WTC11 (cell line): ENCODE measurements around the gene ATXN10. TPM values are rescaled to one million over a fixed set of nuclear protein-coding genes. Genes with fewer than 3 reads are reported as not detected.

Experiments
- ATAC-seq: fragments of 200-7000 bp; cut with Tn5 transposase; 2 replicates; pipeline ENCODE4 v1.10.0; 2021; ENCODE audit warnings: mild to moderate bottlenecking, moderate library complexity
- CTCF ChIA-PET: fragments of 300-600 bp; sonication (Branson Sonifier 250); formaldehyde crosslinking; loops from one replicate; lab custom pipeline; 2021; ENCODE audit warnings: antibody characterized with exemption; lab: Charles Lee
- POLR2A ChIA-PET: fragments of 350-600 bp; sonication (Branson Sonifier 250); formaldehyde crosslinking; loops from one replicate; lab custom pipeline; 2021; ENCODE audit warnings: antibody characterized with exemption; lab: Charles Lee
- DNase-seq: peaks from one replicate; pipeline ENCODE4 v3.0.0; 2021; ENCODE audit warnings: low spot score
- H3K27ac Mint-ChIP-seq: 2 replicates; pipeline ENCODE4 v1.8.0; 2021; ENCODE audit warnings: mixed read lengths
- H3K27me3 Mint-ChIP-seq: 2 replicates; pipeline ENCODE4 v1.8.0; 2021; ENCODE audit warnings: low read depth, mild to moderate bottlenecking, moderate library complexity, mixed read lengths
- H3K36me3 Mint-ChIP-seq: 2 replicates; pipeline ENCODE4 v1.8.0; 2021; ENCODE audit warnings: mixed read lengths
- H3K4me1 Mint-ChIP-seq: 2 replicates; pipeline ENCODE4 v1.8.0; 2022; ENCODE audit warnings: mixed read lengths
- H3K4me3 Mint-ChIP-seq: 2 replicates; pipeline ENCODE4 v1.8.0; 2021; ENCODE audit warnings: mild to moderate bottlenecking, moderate library complexity, mixed read lengths
- H3K9me3 Mint-ChIP-seq: 2 replicates; pipeline ENCODE4 v1.8.0; 2021; ENCODE audit warnings: mixed read lengths
- CREM ChIP-seq: sonication (generic); formaldehyde crosslinking; IDR thresholded peaks from 2 replicates; pipeline ENCODE4 v1.8.1; 2022; ENCODE audit warnings: mild to moderate bottlenecking, missing genetic modification reagents, moderate library complexity
- ELF4 ChIP-seq: sonication (generic); formaldehyde crosslinking; IDR thresholded peaks from 2 replicates; pipeline ENCODE4 v1.8.1; 2022; ENCODE audit warnings: low read depth, mild to moderate bottlenecking, moderate library complexity, missing genetic modification reagents
- SOX15 ChIP-seq: fragments of 250-450 bp; sonication (Bioruptor Pico); IDR thresholded peaks from 2 replicates; pipeline ENCODE4 v1.9.0; 2021; ENCODE audit warnings: mild to moderate bottlenecking
- TEAD1 ChIP-seq: sonication (generic); formaldehyde crosslinking; IDR thresholded peaks from 2 replicates; pipeline ENCODE4 v1.8.0; 2022; ENCODE audit warnings: mild to moderate bottlenecking, missing genetic modification reagents
- TP53 ChIP-seq: sonication (generic); formaldehyde crosslinking; IDR thresholded peaks from 2 replicates; pipeline ENCODE4 v1.8.1; 2023; ENCODE audit warnings: mild to moderate bottlenecking, missing genetic modification reagents
- total RNA-seq: library from RNA; stranded (reverse); gene quantifications from 3 replicates; pipeline ENCODE4 v1.2.3, GENCODE V29; 2021
- TF ChIP-seq, protein P1 (sequence below): sonication (generic); formaldehyde crosslinking; IDR thresholded peaks from 2 replicates; pipeline ENCODE4 v1.8.1; 2022; ENCODE audit warnings: low read depth, mild to moderate bottlenecking, moderate library complexity, missing genetic modification reagents, borderline replicate concordance
- TF ChIP-seq, protein P2 (sequence below): sonication (generic); formaldehyde crosslinking; IDR thresholded peaks from 2 replicates; pipeline ENCODE4 v1.8.0; 2022; ENCODE audit warnings: mild to moderate bottlenecking, missing genetic modification reagents
- TF ChIP-seq, protein P3 (sequence below): fragments of 250-450 bp; sonication (Bioruptor Pico); IDR thresholded peaks from 2 replicates; pipeline ENCODE4 v1.8.0; 2021; ENCODE audit warnings: mild to moderate bottlenecking
- TF ChIP-seq, protein P4 (sequence below): sonication (generic); formaldehyde crosslinking; IDR thresholded peaks from 2 replicates; pipeline ENCODE4 v1.8.1; 2023; ENCODE audit warnings: mild to moderate bottlenecking, missing genetic modification reagents, borderline replicate concordance
- TF ChIP-seq, protein P5 (sequence below): sonication (generic); formaldehyde crosslinking; IDR thresholded peaks from 2 replicates; pipeline ENCODE4 v1.8.0; 2023; ENCODE audit warnings: missing genetic modification reagents, mild to moderate bottlenecking, borderline replicate concordance

Gene ATXN10
- total RNA-seq, 1 experiment from 2014 or later = 185 TPM

DNA sequence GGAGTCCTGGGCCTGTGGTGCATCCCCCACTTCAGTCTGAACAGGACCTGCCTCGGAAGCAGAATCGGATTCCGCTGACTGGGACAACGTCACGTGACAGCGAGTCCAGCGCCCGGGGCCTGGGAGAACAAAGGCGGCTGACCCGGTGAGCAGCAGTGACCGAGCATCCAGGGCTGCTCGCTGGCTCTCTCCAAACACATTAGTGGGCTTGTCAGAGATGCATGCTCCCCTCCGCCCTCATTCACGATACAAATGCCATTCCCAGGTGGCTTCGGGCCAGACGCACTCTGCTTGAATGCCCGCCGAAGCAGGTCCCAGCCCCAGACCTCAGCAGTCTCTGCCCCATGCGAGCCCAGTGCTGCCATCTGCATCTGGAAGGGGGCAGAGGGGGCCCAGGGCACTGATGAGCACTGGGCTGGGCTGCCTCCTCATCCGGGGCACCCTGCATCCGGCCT is 214.3 kb downstream of the ATXN10 start:
- ATAC-seq (no peak), DNase-seq (peak; percentile 13)
- Mint-ChIP-seq H3K27me3 (peaks cover 17% of the 10 kb centered on the region), H3K27ac (no peak overlapping the region), H3K36me3 (no peaks in the 10 kb centered on the region), H3K9me3 (no peaks in the 10 kb centered on the region), H3K4me3 (no peak overlapping the region), H3K4me1 (0 out of 2 replicates have a peak, but pooled peaks cover 2% of the 10 kb centered on the region)
- TF ChIP-seq, protein P1, sequence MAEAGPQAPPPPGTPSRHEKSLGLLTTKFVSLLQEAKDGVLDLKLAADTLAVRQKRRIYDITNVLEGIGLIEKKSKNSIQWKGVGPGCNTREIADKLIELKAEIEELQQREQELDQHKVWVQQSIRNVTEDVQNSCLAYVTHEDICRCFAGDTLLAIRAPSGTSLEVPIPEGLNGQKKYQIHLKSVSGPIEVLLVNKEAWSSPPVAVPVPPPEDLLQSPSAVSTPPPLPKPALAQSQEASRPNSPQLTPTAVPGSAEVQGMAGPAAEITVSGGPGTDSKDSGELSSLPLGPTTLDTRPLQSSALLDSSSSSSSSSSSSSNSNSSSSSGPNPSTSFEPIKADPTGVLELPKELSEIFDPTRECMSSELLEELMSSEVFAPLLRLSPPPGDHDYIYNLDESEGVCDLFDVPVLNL (CRISPR knock-in tag) = no peak
- ChIA-PET CTCF (no interaction called here), POLR2A (no interaction called here)

DNA sequence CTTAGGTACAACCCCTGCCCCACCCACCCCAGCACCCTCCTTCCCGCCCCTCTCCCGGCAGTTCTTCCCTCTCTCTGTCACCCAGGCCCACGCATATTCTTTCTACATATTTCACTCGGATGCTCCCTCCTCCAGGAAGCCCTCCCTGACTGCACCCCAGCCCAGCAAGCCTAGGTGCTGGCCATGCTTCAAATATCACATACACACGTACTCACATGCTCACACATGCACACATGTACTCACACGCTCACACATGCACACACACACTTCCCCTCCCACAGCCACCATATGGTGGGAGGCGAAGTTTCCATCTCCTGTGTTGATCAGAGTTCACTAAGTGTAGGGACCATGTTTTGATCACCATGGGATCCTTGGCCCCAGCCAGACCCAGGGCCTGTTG is 214.9 kb downstream of the ATXN10 start:
- Mint-ChIP-seq H3K4me3 (no peak overlapping the region), H3K4me1 (no peaks in the 10 kb centered on the region), H3K27me3 (peaks cover 11% of the 10 kb centered on the region), H3K36me3 (no peaks in the 10 kb centered on the region), H3K27ac (no peak overlapping the region), H3K9me3 (no peaks in the 10 kb centered on the region)
- DNase-seq (no peak), ATAC-seq (no peak)
- CTCF ChIA-PET = no interaction called here
- TF ChIP-seq, protein P2, sequence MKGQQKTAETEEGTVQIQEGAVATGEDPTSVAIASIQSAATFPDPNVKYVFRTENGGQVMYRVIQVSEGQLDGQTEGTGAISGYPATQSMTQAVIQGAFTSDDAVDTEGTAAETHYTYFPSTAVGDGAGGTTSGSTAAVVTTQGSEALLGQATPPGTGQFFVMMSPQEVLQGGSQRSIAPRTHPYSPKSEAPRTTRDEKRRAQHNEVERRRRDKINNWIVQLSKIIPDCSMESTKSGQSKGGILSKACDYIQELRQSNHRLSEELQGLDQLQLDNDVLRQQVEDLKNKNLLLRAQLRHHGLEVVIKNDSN (CRISPR knock-in tag) = no peak
- TF ChIP-seq, protein P3, sequence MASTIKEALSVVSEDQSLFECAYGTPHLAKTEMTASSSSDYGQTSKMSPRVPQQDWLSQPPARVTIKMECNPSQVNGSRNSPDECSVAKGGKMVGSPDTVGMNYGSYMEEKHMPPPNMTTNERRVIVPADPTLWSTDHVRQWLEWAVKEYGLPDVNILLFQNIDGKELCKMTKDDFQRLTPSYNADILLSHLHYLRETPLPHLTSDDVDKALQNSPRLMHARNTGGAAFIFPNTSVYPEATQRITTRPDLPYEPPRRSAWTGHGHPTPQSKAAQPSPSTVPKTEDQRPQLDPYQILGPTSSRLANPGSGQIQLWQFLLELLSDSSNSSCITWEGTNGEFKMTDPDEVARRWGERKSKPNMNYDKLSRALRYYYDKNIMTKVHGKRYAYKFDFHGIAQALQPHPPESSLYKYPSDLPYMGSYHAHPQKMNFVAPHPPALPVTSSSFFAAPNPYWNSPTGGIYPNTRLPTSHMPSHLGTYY (CRISPR knock-in tag) = no peak
- TF ChIP-seq TP53 (CRISPR knock-in tag) = no peak
- TF ChIP-seq CREM (CRISPR knock-in tag) = no peak
- no peak for TF ChIP-seq TEAD1 (CRISPR knock-in tag)
- TF ChIP-seq, protein P4, sequence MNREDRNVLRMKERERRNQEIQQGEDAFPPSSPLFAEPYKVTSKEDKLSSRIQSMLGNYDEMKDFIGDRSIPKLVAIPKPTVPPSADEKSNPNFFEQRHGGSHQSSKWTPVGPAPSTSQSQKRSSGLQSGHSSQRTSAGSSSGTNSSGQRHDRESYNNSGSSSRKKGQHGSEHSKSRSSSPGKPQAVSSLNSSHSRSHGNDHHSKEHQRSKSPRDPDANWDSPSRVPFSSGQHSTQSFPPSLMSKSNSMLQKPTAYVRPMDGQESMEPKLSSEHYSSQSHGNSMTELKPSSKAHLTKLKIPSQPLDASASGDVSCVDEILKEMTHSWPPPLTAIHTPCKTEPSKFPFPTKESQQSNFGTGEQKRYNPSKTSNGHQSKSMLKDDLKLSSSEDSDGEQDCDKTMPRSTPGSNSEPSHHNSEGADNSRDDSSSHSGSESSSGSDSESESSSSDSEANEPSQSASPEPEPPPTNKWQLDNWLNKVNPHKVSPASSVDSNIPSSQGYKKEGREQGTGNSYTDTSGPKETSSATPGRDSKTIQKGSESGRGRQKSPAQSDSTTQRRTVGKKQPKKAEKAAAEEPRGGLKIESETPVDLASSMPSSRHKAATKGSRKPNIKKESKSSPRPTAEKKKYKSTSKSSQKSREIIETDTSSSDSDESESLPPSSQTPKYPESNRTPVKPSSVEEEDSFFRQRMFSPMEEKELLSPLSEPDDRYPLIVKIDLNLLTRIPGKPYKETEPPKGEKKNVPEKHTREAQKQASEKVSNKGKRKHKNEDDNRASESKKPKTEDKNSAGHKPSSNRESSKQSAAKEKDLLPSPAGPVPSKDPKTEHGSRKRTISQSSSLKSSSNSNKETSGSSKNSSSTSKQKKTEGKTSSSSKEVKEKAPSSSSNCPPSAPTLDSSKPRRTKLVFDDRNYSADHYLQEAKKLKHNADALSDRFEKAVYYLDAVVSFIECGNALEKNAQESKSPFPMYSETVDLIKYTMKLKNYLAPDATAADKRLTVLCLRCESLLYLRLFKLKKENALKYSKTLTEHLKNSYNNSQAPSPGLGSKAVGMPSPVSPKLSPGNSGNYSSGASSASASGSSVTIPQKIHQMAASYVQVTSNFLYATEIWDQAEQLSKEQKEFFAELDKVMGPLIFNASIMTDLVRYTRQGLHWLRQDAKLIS (CRISPR knock-in tag) = no peak
- no peak for TF ChIP-seq SOX15 (CRISPR knock-in tag)
- TF ChIP-seq ELF4 = no peak
- TF ChIP-seq, protein P5, sequence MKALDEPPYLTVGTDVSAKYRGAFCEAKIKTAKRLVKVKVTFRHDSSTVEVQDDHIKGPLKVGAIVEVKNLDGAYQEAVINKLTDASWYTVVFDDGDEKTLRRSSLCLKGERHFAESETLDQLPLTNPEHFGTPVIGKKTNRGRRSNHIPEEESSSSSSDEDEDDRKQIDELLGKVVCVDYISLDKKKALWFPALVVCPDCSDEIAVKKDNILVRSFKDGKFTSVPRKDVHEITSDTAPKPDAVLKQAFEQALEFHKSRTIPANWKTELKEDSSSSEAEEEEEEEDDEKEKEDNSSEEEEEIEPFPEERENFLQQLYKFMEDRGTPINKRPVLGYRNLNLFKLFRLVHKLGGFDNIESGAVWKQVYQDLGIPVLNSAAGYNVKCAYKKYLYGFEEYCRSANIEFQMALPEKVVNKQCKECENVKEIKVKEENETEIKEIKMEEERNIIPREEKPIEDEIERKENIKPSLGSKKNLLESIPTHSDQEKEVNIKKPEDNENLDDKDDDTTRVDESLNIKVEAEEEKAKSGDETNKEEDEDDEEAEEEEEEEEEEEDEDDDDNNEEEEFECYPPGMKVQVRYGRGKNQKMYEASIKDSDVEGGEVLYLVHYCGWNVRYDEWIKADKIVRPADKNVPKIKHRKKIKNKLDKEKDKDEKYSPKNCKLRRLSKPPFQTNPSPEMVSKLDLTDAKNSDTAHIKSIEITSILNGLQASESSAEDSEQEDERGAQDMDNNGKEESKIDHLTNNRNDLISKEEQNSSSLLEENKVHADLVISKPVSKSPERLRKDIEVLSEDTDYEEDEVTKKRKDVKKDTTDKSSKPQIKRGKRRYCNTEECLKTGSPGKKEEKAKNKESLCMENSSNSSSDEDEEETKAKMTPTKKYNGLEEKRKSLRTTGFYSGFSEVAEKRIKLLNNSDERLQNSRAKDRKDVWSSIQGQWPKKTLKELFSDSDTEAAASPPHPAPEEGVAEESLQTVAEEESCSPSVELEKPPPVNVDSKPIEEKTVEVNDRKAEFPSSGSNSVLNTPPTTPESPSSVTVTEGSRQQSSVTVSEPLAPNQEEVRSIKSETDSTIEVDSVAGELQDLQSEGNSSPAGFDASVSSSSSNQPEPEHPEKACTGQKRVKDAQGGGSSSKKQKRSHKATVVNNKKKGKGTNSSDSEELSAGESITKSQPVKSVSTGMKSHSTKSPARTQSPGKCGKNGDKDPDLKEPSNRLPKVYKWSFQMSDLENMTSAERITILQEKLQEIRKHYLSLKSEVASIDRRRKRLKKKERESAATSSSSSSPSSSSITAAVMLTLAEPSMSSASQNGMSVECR (CRISPR knock-in tag) = no peak
- POLR2A ChIA-PET = no interaction called here
